ENCODE measurements around the gene SF3A2.

DNA sequence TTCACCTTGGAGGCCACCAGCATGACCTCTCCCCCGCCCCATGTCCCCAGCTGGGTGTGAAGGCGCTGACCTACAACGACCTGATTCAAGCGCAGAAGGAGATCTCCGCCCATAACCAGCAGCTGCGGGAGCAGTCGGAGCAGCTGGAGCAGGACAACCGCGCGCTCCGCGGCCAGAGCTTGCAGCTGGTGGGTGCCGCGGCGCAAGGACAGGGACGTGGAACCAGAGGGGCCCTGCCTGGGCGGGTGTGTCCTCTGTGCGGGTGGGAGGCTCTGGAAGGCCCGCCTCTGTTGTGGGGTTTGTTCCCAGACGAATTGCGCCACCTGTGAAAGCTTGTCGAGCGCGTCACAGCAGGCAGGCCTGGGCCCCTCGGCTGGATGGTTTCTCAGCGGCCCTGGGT is 22.8 kb upstream of the SF3A2 start:
- TF ChIP-seq TCF12 (IDR thresholded peaks at IDR 0.05; ENCODE audit: low read depth) (no peak), CREB1 (IDR thresholded peaks at IDR 0.05; ENCODE audit: low read depth) (no peak), RAD21 (IDR thresholded peaks at IDR 0.05; ENCODE audit: low read depth) (no peak)
- TF ChIP-seq, protein P1, sequence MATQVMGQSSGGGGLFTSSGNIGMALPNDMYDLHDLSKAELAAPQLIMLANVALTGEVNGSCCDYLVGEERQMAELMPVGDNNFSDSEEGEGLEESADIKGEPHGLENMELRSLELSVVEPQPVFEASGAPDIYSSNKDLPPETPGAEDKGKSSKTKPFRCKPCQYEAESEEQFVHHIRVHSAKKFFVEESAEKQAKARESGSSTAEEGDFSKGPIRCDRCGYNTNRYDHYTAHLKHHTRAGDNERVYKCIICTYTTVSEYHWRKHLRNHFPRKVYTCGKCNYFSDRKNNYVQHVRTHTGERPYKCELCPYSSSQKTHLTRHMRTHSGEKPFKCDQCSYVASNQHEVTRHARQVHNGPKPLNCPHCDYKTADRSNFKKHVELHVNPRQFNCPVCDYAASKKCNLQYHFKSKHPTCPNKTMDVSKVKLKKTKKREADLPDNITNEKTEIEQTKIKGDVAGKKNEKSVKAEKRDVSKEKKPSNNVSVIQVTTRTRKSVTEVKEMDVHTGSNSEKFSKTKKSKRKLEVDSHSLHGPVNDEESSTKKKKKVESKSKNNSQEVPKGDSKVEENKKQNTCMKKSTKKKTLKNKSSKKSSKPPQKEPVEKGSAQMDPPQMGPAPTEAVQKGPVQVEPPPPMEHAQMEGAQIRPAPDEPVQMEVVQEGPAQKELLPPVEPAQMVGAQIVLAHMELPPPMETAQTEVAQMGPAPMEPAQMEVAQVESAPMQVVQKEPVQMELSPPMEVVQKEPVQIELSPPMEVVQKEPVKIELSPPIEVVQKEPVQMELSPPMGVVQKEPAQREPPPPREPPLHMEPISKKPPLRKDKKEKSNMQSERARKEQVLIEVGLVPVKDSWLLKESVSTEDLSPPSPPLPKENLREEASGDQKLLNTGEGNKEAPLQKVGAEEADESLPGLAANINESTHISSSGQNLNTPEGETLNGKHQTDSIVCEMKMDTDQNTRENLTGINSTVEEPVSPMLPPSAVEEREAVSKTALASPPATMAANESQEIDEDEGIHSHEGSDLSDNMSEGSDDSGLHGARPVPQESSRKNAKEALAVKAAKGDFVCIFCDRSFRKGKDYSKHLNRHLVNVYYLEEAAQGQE (IDR thresholded peaks at IDR 0.05; ENCODE audit: low read depth), result no peak
- TF ChIP-seq, protein P2, sequence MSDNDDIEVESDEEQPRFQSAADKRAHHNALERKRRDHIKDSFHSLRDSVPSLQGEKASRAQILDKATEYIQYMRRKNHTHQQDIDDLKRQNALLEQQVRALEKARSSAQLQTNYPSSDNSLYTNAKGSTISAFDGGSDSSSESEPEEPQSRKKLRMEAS (IDR thresholded peaks at IDR 0.05), result no peak

Measured in Ishikawa (cell line).